IPS DF 19.7 (cell line): ENCODE results near the gene VMO1.

Experiments used
- DNase-seq: peaks from one replicate; pipeline ENCODE4 v3.0.0-alpha.2; 2013; ENCODE audit warnings: low read depth, low spot score

The VMO1 gene

DNA sequence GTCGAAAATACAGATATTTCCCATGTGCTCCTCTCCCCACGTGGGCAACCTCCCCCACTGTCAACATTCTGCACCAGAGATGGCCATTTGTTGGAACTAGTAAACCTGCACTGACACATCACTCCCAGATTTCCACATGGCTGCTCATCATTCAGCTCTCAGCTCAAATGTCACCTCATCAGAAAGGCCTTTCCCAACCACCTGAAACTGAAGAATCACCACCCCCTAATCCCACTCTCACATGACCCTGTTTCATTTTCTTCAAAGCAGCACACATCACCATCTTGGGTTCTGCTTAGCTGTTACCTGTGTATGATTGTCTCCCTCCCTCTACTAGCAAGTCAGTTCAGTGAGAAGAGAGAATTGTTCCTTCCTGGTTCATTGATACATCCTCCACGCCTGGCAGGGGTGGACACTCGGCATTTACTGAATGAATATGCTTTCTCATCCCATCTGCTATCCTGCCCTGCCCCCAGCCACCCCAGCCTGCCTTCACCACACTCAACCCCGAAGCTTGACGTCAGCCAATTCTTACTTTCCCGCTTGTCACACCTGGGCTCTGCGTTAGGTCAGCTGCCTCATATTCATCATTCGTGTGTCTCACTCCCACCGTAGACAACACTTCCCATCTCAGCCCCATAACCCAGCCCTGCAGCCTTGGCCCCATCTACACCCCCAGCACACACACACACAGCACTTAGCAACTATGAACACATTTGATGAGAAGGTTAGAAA lies 14.5 kb upstream of the VMO1 start:
- DNase-seq, result no peak

DNA sequence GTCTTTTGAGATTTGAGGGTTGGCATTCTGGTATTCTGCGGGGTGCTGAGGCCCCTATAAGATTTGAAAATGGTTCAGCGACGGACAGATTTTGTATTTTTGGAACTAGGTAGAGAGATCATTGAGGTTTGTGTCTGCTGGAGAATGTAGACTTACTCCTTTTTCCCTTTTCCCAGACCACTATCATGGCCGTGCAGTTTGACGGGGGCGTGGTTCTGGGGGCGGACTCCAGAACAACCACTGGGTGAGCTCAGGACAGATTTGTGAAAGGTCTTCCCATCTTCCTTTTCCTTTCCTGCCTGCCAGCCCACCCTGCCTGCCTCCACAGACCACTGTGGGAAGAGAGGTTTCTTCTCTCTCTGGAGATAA lies 10.4 kb upstream of the VMO1 start:
- DNase-seq, result no peak

DNA sequence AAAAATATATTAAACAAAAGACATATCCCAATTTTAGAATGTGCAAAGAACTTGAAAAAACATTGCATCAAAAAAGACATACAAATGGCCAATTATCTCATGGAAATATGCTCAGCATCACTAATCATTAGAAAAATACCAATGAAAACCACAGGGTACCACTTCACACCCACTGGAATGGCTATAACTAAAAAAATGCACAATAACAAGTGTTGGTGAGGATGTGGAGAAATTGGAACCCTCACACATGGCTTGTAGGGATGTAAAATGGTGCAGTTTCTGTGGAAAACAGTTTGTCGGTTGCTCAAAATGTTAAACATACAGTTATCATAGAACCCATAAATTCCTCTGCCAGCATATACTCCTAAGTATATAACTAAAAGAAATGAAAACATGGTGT lies 9.0 kb upstream of the VMO1 start:
- DNase-seq, result no peak

DNA sequence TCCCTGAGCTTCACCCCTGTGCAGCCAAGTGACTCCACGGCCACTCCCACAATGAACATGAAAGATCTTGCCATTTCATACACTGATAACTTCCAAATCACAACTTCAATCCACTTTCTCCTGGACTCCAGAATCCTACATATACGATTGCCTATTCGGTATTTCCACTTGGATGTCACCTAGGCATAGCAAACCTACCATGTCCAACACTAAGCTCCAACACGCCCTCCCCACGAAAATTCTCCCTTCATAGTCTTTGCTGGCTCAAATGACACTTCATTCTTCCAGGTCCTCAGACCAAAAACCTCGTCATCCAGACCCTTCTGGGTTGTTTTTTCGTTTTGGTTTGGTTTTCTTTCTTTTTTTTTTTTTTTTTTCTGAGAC lies 4.5 kb upstream of the VMO1 start:
- no peak for DNase-seq

DNA sequence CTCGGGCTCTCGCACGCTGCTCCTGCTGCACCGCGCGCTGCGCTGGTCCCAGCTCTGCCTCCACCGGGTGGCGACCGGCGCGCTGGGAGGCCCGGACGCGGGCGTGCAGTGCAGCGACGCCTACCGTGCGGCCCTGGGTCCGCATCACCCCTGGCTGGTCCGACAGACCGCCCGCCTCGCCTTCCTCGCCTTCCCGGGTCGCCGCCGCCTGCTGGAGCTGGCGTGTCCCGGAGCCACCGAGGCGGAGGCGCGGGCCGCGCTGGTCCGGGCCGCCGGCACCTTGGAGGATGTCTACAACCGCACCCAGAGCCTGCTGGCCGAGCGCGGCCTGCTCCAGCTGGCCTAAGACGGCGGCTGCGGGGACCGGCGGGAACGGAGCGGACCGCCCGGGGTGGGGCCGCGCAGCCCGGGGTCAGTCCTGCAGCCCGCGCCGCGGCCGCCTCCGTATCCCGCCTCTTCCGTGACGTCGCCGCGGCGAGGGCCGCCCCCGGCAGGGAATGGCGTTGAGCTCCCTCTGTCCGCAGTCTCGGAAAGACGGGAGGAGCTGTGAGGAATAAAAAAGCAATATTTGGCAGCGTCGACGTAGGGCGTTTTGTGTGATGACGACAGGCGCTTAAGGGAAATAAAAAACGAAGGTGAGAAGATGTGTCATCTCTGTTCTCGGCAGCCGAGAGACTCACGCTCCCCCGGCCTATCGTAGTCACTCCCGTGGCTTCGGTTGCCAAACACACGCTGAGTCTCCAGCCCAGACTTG lies 4.0 kb upstream of the VMO1 start:
- no peak for DNase-seq

DNA sequence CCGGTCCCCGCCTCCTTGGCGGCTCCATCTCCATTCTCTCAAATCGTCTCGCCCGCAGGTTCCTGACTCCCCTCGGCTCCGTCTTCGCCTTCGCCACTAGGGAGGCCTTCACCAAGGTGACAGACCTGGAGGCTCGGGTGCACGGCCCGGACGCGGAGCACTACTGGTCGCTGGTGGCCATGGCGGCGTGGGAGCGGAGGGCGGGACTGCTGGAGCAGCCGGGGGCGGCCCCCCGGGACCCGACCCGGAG lies 3.5 kb upstream of the VMO1 start:
- no peak for DNase-seq

DNA sequence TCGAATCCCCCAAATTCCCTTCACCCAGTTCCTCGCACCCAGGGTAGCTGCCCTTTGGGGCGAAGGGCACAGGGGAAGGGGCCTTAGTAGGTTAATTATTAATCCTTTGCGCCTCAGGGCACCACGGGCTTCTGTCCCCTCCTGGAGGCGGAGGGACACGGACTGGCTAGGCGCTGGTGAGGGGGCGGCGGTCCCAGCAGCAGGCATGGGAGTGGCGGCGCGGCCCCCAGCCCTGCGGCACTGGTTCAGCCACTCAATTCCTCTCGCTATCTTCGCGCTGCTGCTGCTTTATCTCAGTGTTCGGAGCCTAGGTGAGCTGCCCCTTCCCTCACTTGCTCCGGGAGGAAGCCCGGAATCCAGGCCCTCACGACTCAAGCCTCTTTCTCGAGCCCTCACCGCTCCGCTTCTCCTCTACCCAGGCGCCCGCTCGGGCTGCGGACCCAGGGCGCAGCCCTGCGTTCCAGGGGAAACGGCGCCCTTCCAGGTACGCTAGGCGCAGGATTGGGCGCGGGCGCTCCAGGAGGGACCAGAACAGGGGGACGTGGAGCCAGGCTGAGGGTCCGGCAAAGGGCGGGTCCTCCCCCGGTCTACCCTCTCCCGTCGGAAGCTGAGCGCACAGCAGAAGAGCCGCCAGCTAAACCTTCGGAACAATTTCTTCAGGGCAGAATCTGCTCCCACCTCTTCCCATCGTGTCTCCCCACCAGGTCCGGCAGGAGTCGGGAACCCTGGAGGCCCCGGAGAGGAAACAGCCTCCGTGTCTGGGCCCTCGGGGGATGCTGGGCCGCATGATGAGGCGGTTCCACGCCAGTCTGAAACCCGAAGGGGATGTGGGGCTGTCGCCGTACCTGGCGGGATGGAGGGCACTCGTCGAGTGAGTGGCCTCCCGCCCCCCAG lies 2.9 kb upstream of the VMO1 start, which contains the start of gene GLTPD2:
Gene GLTPD2 (plus strand): TSS at position 158 of the 894 bp plus-strand sequence. CDS start 48 bp downstream, at position 206.
- no peak for DNase-seq

DNA sequence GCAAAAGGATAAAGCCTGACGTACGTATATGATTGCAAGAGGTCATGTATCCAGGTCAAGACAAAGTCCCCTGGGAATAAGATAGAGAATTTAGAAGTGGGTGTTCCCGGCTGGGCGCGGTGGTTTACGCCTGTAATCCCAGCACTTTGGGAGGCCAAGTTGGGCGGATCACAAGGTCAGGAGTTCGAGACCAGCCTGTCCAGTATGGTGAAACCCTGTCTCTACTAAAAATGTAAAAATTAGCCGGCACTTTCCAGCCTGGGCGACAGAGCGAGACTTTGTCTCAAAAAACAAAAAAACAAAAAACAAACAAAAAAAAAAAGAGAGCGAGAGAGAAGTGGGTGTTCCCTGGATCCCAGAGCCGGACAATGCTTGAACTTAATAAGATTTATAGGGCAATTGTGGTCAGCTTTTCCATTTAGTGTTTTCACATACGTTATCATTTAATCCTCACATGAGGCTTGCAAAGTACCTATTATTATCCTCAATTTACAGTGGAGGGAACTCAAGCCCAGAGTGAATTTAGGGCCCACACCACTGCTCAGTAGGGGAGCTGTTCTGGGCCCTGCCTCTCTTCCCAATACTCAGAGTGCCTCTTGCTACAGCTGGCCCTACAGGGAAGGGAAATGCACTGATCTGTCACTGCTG lies 2.1 kb upstream of the VMO1 start:
- DNase-seq, result no peak

DNA sequence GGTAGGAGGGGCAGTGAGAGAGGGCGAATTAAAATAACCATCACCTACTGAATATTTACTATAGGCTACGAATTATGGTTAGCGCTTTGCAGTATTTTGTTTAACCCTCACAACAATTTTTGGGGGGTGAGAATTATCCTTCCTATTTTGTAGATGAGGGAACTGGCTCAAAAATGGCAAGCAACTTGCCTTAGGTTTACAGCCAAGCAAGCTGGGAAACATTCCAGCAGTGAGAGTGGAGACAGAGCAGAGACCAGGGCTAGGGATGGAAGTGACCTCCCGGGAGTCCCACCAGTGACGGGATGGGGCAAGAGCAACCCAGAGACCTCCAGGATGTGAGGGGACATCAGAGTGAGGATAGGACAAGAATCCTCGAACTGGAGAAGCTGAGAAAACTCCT lies 352 bp upstream of the VMO1 start:
- DNase-seq, result no peak

DNA sequence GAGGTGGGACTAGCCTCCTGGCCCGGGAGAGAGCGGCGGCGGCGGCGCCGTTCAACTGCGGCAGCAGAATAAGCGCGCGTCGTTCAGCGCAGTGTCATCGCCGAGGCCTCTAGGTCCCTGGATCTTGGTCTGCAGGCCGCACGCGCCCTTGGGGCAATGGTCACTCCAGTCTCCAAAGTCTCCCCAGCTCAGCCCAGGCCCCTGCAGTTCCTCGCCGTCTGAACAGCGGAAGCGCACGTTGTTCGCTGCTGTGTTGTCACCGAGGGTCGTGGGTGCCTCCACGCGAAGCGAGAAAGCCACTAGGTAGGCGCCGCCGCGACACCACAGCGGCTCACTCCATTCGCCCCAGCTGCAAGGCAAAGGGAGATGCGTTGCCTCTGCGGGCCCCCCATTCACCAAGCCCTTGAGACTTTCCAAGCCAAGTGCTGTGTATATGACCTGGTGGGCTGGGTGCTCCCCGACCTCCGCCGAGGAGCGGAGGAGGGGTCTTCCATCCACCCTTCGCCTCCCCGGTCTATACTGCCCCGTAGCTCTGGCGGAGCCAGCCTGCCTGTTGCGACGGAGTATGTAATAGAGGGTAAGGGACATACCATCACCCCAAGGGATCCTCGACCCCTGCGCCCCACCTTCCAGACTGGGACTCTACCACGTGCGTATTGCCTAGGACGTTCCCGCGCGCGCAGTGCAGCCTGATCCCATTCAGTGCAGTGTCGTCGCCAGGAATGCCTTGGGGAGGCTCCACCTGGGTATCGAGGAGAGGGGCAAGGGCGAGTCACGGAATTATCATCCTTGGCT lies 656 bp downstream of the VMO1 start:
- DNase-seq, result no peak

DNA sequence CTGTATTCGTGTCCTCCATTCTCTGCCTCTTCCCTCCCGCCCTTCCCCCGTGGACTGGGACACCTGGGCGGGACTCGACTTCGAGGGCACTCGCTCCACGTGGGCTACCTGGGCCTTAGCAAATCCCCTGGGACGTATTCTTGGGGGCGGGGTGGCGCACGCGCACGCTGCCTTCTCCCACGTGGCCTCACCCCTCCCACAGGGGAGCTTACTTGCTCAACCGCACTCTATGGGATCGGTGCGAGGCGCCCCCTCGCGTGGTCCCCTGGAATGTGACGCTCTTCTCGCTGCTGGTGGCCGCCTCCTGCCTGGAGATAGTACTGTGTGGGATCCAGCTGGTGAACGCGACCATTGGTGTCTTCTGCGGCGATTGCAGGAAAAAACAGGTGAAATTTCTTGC lies 3.5 kb downstream of the VMO1 start:
- no peak for DNase-seq

DNA sequence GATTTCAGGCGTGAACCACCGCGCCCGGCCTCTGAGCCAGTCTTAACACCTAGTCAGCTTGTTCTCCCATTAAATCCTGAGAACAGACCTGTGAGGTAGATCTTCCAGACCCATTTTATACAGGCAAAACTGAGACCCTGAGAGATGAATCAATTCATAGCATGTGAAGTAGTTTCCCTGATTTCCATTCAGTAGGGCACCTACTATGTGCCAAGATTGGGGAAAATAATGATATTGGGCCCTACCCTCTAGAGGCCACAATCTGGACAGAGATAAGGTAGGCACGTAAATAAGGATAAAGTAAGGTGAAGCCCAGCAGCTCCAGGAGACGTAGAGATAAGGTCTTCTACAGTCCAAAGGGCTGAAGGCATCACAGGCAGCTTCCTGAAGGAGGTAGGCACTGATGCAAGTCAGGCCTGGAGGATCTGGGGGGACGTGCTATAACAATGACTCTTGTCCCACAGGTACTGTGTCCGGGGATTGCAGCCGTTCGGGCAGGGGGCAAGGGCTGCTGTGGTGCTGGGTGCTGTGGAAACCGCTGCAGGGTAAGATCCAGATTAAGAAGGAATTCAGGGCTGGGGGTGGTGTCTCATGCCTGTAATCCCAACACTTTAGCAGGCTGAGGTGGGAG lies 5.7 kb downstream of the VMO1 start:
- DNase-seq, result no peak

DNA sequence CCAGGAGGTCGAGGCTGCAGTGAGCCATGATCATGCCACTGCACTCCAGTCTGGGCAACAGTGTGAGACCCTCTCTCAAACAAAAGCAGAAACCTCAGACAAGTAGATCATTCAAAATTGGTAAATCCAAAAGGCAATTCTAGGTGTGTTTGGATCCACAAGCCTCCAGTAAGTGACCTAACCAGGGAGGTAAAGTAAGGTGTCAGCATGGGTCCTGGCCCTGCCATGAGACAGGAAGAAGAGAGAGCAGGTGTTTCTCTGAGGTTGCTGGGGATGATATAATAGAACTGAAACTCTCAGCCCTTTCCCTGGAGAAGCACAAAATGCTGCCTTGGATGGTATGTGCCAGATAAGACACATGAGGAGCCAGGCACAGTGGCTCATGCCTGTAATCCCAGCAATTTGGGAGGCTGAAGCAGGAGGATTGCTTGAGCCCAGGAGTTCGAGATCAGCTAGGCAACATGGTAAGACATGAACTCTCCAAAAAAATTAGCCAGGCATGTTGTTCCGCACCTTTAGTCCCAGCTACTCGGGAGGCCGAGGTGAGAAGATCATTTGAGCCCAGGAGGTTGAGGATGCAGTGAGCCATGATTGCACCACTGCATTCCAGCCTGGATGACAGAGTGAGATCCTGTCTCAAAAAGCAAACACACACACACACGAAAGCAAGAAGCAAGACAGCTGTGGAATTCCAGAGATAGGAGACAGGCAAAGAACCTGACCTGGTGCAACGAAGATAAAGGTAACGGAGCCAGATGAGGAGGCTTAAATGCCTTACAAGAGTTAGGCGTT lies 8.0 kb downstream of the VMO1 start:
- DNase-seq, result no peak

DNA sequence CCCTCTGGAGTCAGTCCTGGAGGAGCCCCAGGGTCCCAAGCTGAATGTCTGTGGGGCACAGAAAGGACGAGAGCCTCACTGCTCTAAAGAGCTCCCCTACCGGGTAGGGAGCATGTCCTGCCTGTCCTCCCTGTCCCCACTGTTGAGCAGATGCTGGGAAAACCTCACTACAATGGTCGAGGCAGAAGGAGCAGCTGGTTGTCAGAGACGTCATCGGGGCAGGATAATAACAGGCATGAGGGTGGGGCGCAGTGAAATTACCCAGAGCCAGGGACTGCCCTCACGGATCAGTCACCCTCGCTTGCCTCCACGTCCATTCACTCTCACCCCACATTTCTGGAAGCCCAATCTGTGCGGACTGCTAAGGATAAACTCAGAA lies 13.9 kb downstream of the VMO1 start:
- DNase-seq, result no peak

DNA sequence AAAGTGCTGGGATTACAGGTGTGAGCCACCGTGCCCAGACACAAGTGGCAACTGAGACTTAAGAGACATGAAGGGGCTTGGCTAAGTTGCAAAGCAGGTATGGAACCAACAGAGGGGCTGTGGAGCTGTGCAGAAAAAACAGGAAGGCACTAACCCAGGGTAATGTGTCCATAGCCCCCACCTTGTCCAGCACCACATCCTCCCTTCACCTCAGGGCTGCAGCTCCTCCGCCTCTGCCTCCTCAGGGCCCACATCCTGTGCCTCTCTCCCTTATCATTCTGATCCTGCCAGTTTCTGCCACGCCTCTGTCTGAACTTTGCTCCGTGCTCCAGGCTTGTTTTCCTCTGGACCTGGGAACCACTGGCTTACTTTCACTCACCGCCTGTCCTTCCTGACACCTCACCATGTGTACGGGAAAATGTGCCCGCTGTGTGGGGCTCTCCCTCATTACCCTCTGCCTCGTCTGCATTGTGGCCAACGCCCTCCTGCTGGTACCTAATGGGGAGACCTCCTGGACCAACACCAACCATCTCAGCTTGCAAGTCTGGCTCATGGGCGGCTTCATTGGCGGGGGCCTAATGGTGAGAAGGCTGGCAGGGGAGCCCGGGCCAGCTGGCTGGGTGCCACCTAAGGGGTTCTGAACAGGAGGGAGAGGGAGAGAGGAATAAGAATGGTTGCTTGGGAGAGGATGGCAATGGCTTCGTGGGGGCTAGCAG lies 14.5 kb downstream of the VMO1 start, which contains the start of gene TM4SF5:
Gene TM4SF5 (plus strand): TSS at position 368 of the 716 bp plus-strand sequence. CDS start 37 bp downstream, at position 405.
- no peak for DNase-seq

DNA sequence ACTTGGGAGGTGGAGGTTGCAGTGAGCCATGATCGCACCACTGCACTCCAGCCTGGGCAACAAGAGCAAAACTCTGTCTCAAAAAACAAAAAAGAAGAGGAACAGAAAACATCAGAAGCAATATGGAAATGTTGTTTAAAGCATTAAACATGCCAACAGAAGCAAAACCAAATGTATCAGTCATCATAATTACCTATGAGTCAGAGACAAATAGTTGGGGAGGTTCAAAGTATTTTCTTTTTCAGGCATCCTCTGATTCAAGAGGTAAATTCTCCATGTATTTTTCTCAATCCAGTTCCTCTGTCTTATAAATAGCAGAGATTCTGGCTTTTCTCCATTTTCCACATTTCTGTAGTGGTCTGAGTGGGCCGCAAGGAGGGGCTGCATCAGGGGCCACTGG lies 16.5 kb downstream of the VMO1 start:
- DNase-seq, result no peak

DNA sequence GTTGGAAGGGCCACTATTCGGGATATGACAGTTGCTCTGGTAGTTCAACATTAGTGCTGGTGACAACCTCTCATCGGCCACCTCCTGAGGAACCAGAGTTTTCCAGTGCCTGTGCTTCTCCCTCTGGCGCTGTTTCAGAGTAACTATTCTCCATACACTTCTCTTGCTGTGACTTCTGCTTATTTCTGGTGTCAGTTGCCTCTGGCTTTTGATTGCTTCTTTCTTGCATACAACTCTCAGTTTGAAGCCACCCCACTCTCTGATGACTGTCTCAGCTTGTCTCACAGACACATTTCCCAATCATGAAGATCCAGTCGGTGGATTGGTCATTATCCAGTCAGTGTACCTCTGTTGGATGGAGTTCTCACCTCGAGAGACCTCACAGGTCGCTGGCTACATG lies 17.9 kb downstream of the VMO1 start:
- DNase-seq, result no peak

DNA sequence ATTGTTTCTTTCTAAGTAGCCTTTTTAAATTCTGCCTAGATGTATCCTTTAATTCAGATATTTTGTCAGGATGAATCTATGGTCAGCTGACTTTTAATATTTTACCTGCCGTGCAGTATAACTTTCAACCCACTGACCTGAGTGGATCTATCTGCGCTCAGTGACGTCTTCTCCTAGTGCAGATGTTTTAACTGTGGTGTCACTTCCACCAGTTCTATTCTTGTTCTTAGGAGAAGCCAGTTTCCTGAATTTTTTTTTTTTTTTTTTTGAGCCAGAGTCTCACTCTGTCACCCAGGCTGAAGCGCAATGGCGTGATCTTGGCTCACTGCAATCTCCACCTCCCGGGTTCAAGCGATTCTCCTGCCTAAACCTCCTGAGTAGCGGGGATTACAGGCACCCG lies 19.4 kb downstream of the VMO1 start:
- DNase-seq, result no peak

DNA sequence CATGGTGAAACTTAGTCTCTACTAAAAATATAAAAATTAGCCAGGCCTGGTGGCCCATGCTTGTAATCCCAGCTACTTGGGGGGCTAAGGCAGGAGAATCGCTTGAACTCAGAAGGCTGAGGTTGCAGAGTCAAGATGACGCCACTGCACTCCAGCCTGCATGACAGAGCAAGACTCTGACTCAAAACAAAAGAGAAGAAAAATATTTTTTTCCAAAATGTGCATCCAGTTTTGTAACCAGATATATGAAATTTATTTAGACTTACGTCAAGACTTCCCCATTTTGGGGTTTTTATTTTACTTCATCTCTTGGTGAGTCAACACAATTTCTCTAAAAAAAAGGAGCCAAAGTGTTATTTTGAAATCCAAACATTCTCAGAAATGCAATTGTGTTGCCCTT lies 20.0 kb downstream of the VMO1 start:
- no peak for DNase-seq
